Pancreas (tissue), 10 donors: Measurements from ENCODE around the gene UGT2B11. TPM values are rescaled to one million over a fixed set of nuclear protein-coding genes. Genes with fewer than 3 reads are reported as not detected.
"Not testable (repeated sequence)": the region's sequence is repeated elsewhere in the genome, so short reads cannot be mapped to it uniquely, and the experiment has no call there.

Experiments
- ATAC-seq, 4 donors: fragments of 200-7000 bp; cut with Tn5 transposase; one replicate each; pipeline versions ENCODE4 v1.8.0 to v1.9.1; 2020; ENCODE audit warnings: mild to moderate bottlenecking in 4 of 4, moderate library complexity in 4 of 4
- DNase-seq, 6 donors: peaks; one replicate each; pipeline ENCODE4 v3.0.0-alpha.2; 2020
- FAIRE-seq: peaks from 2 replicates; lab custom pipeline; 2012; peaks lifted over from hg19 to GRCh38; lab: Jason Lieb, UNC
- H3K27ac ChIP-seq, 4 donors: fragments of 200-600 bp; sonication (generic); 1 replicate in 3 of 4; 2 replicates in 1 of 4; pipeline versions ENCODE4 v1.5.0 to v1.8.0; 2020
- H3K27me3 ChIP-seq, 4 donors: fragments of 200-600 bp; one replicate each; pipeline ENCODE4 v1.8.0; 2021
- H3K36me3 ChIP-seq, 3 donors: fragments of 200-600 bp; sonication (generic) in 1 of 3; one replicate each; pipeline versions ENCODE4 v1.5.0 to v1.8.0; 2020 to 2021
- H3K4me1 ChIP-seq, 3 donors: fragments of 200-600 bp; one replicate each; pipeline ENCODE4 v1.8.0; 2021
- H3K4me3 ChIP-seq, 4 donors: fragments of 200-600 bp; sonication (generic) in 2 of 4; one replicate each; pipeline versions ENCODE4 v1.5.0 to v1.8.0; 2020 to 2021
- H3K9me3 ChIP-seq, 4 donors: fragments of 200-600 bp; one replicate each; pipeline ENCODE4 v1.8.0; 2021
- CTCF ChIP-seq, 4 donors: fragments of 200-600 bp; sonication (generic) in 3 of 4; IDR thresholded peaks; one replicate each; pipeline versions ENCODE4 v1.5.0 to v1.8.0; 2021; ENCODE audit warnings: antibody characterized with exemption in 4 of 4
- WGBS, 2 donors: extraction: QIAGEN DNeasy Blood & Tissue Kit; methylation state at CpG; one replicate each; pipeline ENCODE4 v1.1.7; 2013; 5-methylcytosine and 5-hydroxymethylcytosine counted together
- intact Hi-C, 3 donors: fragments of 100-400 bp; cut with DNase I; formaldehyde crosslinking; loops; one replicate each; pipeline versions ENCODE4 v1.11.1 to v1.14.2; 2022
- polyA plus RNA-seq, 2 donors: library from polyadenylated mRNA; stranded (reverse); fragments of 200-250 nt; gene quantifications; one replicate each; pipeline ENCODE4 v1.2.3, GENCODE V29; 2013
- total RNA-seq, 6 donors: library from RNA; stranded (reverse); fragmentation: NEBNext Ultra II Directional in 4 of 6; extraction: Animal tissue kit (Norgen Biotek cat#: 25700) in 4 of 6; gene quantifications; one replicate each; pipeline versions ENCODE4 v1.2.1 to v1.2.4, GENCODE V29; 2021 to 2023
- donor health status: healthy with polysubstance abuse.
- donor health status: DM: no; HTN: no; CAD: no; lungs with moderate emphysema.
- donor health status: DM: no; HTN: no; CAD: no.
- donor health status: control.
- donor health status: control.
- donor health status: Bipolar disorder and iron deficiency.
- donor health status: DM: yes; HTN: yes; CAD: no.
- donor health status: DM: no; HTN: no; CAD: no.
- donor health status: DM: no; HTN: no; CAD: no.
- donor health status: DM: yes; HTN: yes; CAD: no.

The UGT2B11 gene
- total RNA-seq (not detected), polyA plus RNA-seq (not detected)

GRCh38 chr4:69214716-69215115 is at the start of gene UGT2B11:
TSS of gene UGT2B11 (minus strand) at chr4:69214748. CDS start at chr4:69214722, 26 bp downstream.
- no peaks in the 10 kb centered on the region for H3K4me1 ChIP-seq
- no peaks in the 10 kb centered on the region for H3K36me3 ChIP-seq
- WGBS, 2 donors, result 12 to 15% methylated on average over 3 of the region's 3 CpGs
- no peak for ATAC-seq
- no peaks in the 10 kb centered on the region for H3K9me3 ChIP-seq
- intact Hi-C loops, result no loop called here
- TF ChIP-seq CTCF (IDR thresholded peaks at IDR 0.05), result no peak
- no peak within 1 kb of the TSS for H3K27ac ChIP-seq
- peak; percentile 9 for FAIRE-seq
- no peak for DNase-seq
- no peaks in the 10 kb centered on the region for H3K27me3 ChIP-seq
- H3K4me3 ChIP-seq, result no peak within 1 kb of the TSS

GRCh38 chr4:69253147-69253772 is 38.7 kb upstream of the UGT2B11 start:
- H3K27ac ChIP-seq, ATAC-seq, intact Hi-C loops, FAIRE-seq, H3K4me3 ChIP-seq, H3K27me3 ChIP-seq, H3K9me3 ChIP-seq, H3K4me1 ChIP-seq, DNase-seq, H3K36me3 ChIP-seq: not testable (repeated sequence)
- 84% methylated on average over 3 of the region's 3 CpGs for WGBS, 2 donors

DNA sequence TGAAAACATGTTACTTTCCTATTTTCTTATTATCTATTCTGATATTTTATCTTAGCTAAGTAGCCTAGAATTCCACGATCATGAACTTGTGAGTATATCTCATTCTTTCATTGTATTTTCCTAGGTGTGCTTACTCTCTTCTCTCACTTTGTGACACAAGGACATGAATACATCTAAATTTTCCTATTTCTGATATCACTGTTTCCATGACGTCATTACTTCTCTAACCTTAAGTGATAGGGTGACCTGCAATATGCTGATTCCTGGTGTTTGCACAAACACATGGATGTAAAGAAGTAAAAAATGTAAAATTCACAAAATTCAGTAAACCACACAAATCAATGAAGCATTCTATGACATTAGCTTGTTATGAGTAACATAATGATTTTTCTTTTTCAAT is 36.3 kb upstream of the UGT2B11 start:
- not testable (repeated sequence) for ATAC-seq
- 44 to 52% methylated on average over 2 of the region's 2 CpGs for WGBS, 2 donors

GRCh38 chr4:69242562-69243240 is 28.2 kb upstream of the UGT2B11 start:
- H3K4me3 ChIP-seq, DNase-seq, intact Hi-C loops, FAIRE-seq, H3K4me1 ChIP-seq, H3K36me3 ChIP-seq, ATAC-seq, H3K9me3 ChIP-seq, H3K27ac ChIP-seq, H3K27me3 ChIP-seq: not testable (repeated sequence)
- 88 to 90% methylated on average over 3 of the region's 3 CpGs for WGBS, 2 donors

More for the DNA sequence above, 36.3 kb upstream of the UGT2B11 start:
- DNase-seq, intact Hi-C loops, H3K9me3 ChIP-seq, H3K27ac ChIP-seq, H3K4me3 ChIP-seq, H3K4me1 ChIP-seq, H3K27me3 ChIP-seq, H3K36me3 ChIP-seq, FAIRE-seq: not testable (repeated sequence)

- 79 to 86% methylated on average over 2 of the region's 2 CpGs for whole genome bisulfite sequencing, 2 donors
- ATAC-seq, H3K9me3 ChIP-seq, FAIRE-seq, H3K27me3 ChIP-seq, DNase-seq, H3K4me1 ChIP-seq, H3K4me3 ChIP-seq, intact Hi-C loops, H3K27ac ChIP-seq, H3K36me3 ChIP-seq: not testable (repeated sequence)
Observed at GRCh38 chr4:69241746-69242145, 27.2 kb upstream of the UGT2B11 start.

DNA sequence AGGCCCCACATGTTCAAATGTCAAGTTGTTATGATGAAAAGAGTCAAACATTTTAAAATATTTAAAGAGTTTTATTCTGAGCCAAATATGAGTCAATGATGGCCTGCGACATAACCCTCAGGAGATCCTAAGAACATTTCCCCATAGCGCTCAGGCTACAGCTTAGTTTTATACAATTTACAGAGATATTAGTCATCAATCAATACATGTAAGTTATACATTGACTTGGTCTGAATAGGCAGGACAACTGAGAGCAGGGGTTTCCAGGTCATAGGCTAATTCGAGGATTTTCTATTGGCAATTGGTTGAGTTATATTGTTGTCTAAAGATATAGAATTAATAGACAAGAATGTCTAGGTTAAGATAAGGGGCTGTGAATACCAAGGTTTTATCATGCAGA is 26.2 kb upstream of the UGT2B11 start:
- H3K4me3 ChIP-seq, ATAC-seq, DNase-seq, intact Hi-C loops, H3K4me1 ChIP-seq, H3K9me3 ChIP-seq, H3K36me3 ChIP-seq, H3K27me3 ChIP-seq, H3K27ac ChIP-seq: not testable (repeated sequence)
- FAIRE-seq, result peak; percentile 70
- WGBS, 2 donors, result 64% methylated on average over 3 of the region's 3 CpGs

GRCh38 chr4:69239557-69240168 is 25.1 kb upstream of the UGT2B11 start:
- FAIRE-seq, result peak; percentile 26
- 49% methylated on average over 6 of the region's 6 CpGs for WGBS, 2 donors
- ATAC-seq, result peak in 3 of 4 donors; percentile 59 to 88 (median 60)

More at GRCh38 chr4:69239557-69240168, 25.1 kb upstream of the UGT2B11 start:
- Histone ChIP-seq H3K9me3 (no peaks in the 10 kb centered on the region), H3K4me1 (peaks cover 0 to 3% (median 0%) of the 10 kb centered on the region in 3 donors), H3K27ac (no peak overlapping the region), H3K36me3 (no peaks in the 10 kb centered on the region), H3K27me3 (no peaks in the 10 kb centered on the region), H3K4me3 (no peak overlapping the region)
- intact Hi-C loops, result no loop called here
- no peak for TF ChIP-seq CTCF (IDR thresholded peaks at IDR 0.05)
- no peak for DNase-seq
